ENCODE results near the gene WDTC1. TPM values are rescaled to one million over a fixed set of nuclear protein-coding genes. Genes with fewer than 3 reads are reported as not detected.
A peak's percentile ranks its signal among the peaks of the same experiment; 100 is the strongest.

The WDTC1 gene
- total RNA-seq, 6 experiments from 2014 or later = 17.6 to 22.7 (median 19.8) TPM

DNA sequence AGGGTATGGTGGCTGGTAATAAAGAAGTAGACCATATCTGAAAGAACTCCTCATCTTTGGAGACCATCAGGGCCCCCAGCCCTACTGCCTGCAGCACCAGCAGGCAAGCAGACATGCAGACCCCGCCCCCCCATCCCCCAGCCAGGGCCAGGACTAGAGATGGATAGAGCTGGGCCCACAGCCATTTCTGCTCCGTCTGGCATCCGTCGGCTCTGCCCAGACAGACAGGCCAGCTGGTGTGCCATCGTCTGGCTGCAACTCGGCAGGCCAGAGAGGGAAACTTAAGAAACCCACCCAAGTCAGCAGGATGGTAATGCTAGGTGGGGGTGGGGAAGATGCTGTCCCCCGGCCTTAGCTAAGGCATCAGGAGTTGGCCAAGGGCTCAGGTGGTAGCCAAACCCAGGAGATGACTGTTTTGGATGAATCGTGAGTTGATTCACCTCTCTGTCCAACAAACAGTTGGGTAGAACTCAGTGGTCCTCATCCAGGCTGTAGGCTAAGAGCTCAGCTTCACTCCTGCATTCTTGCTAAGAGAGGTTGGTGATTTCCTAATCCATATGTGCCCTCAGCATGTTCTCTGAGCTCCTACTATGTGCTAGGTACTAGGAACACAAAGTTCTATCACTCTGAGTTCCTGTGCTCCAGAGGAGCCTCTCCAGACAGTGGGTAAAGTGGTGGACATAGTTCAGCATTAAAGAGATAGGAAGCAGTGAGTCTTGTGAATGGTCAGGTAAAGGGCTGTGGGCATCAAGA lies 64.4 kb downstream of the WDTC1 start:
- WGBS (ENCODE audit: insufficient coverage, low coverage, low lambda C conversion rate, missing lambda C conversion rate) = no CpG with 5 or more reads among the region's 8 CpGs
- ATAC-seq (no peak), DNase-seq (no peak)
- H3K4me3 ChIP-seq = no peak overlapping the region
- no peaks in the 10 kb centered on the region for H3K27me3 ChIP-seq
- no peak overlapping the region for H3K27ac ChIP-seq
- intact Hi-C loops (cut with DNase I) = loop anchor here in 1 of 2 donors (5.0 to 10.0 kb wide), 2 partner anchors 98 to 104 kb away; no protein-coding TSS in a partner anchor
- H3K4me1 ChIP-seq = no peaks in the 10 kb centered on the region
- no peaks in the 10 kb centered on the region for H3K9me3 ChIP-seq
- no peak for TF ChIP-seq POLR2A (IDR thresholded peaks at IDR 0.05)
- TF ChIP-seq, protein P1, sequence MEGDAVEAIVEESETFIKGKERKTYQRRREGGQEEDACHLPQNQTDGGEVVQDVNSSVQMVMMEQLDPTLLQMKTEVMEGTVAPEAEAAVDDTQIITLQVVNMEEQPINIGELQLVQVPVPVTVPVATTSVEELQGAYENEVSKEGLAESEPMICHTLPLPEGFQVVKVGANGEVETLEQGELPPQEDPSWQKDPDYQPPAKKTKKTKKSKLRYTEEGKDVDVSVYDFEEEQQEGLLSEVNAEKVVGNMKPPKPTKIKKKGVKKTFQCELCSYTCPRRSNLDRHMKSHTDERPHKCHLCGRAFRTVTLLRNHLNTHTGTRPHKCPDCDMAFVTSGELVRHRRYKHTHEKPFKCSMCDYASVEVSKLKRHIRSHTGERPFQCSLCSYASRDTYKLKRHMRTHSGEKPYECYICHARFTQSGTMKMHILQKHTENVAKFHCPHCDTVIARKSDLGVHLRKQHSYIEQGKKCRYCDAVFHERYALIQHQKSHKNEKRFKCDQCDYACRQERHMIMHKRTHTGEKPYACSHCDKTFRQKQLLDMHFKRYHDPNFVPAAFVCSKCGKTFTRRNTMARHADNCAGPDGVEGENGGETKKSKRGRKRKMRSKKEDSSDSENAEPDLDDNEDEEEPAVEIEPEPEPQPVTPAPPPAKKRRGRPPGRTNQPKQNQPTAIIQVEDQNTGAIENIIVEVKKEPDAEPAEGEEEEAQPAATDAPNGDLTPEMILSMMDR (IDR thresholded peaks at IDR 0.05) = no peak
- H3K36me3 ChIP-seq = peaks cover 0 to 54% (median 9%) of the 10 kb centered on the region in 4 donors

DNA sequence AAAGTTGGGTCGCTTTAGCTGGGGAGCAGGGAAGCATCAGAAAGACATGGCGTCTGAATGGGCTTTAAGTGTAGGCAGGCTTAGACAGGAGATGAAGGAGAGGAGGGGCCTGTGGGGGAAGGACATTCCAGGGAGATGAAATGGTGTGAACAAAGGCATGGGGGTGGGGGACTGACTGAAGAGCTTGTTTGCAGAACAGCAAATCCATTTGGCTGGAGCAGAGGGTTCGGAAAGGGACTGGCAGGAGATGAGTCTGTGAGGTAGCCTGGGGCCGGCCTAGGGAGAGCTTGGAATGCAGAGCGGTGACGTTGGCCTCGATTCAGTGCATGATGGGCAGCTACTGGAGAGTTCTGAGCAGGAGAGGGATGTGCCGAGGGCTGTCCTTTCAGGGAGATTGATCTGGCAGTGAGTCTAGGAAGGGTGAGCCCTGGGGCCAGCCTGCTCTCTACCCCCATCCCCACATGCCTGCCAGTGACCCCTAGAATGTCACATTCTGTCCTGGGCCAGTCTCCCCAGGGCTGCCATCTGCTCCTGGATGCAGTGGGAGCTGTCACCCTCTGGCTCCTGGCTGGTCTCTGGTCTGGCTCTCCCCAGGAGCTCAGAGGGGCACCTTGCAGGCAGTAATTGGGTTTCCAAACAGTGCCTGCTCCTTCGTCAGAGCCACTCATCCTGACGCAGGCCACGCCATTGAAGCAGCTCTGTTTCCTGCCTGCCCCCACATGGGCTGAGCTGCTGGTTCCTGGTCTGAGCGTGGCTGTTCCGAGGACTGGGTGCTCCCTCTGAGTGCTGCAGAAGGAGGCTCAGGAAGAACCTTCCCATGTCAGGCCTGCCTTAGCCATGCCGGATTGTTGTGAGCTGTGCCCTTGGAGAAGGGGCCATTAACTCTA lies 65.2 kb downstream of the WDTC1 start:
- no peaks in the 10 kb centered on the region for H3K4me1 ChIP-seq
- no peaks in the 10 kb centered on the region for H3K27me3 ChIP-seq
- DNase-seq (no peak), ATAC-seq (peak in 2 of 4 donors; percentile 5 to 7)
- no peak overlapping the region for H3K4me3 ChIP-seq
- H3K36me3 ChIP-seq = peaks cover 0 to 50% (median 2%) of the 10 kb centered on the region in 4 donors
- WGBS (ENCODE audit: insufficient coverage, low coverage, low lambda C conversion rate, missing lambda C conversion rate) = 67% methylated on average over 3 of the region's 14 CpGs
- intact Hi-C loops (cut with DNase I) = loop anchor here (5.0 to 10.0 kb wide), 4 partner anchors 93 to 308 kb away; partner anchors contain the start of gene GPR3 (in 1 of the 2)
- TF ChIP-seq POLR2A (IDR thresholded peaks at IDR 0.05) = no peak
- TF ChIP-seq, protein P1 (IDR thresholded peaks at IDR 0.05) = no peak
- no peaks in the 10 kb centered on the region for H3K9me3 ChIP-seq
- peak overlapping the region in 2 of 3 donors; percentile 21 to 43 for H3K27ac ChIP-seq

DNA sequence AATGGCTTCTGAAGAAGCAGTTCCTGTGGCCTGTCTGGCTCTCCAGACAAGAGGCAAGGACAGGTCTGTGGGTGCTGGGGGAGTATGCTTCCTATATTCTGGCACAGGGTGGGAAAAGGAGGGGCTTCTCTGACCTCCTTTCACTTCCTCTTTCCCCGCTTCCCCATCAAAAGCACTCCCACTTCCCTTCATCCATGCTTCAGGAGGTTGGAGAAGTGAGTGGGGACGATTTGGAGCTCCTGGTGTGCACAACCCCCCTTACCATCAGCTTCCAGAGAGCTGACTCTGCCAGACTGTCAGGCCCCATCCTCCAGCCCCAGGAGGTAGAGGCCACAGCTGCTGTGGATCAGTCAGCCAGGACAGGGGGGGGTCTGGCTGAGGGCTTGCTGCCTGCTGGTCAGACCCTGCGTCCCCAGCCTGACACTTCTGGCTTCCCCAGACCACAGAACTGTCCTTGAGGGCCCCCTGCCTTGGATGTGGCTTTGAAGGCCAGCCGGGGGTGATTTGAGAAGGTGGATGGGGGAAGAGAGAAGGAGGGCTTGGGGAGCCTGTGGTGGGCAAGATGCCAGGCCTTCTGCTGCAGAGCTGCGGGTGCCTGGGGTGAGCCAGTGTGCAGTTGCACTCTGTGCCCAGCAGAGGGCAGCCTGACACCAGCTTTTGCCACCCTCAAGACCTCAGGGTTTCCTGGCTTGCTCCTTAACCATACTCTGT lies 66.1 kb downstream of the WDTC1 start:
- Histone ChIP-seq H3K27ac (peak overlapping the region in 2 of 3 donors; percentile 21 to 43), H3K4me3 (no peak overlapping the region), H3K27me3 (no peaks in the 10 kb centered on the region), H3K36me3 (peaks cover 0 to 48% (median 2%) of the 10 kb centered on the region in 4 donors), H3K4me1 (no peaks in the 10 kb centered on the region), H3K9me3 (no peaks in the 10 kb centered on the region)
- WGBS (ENCODE audit: insufficient coverage, low coverage, low lambda C conversion rate, missing lambda C conversion rate) = 28% methylated on average over 5 of the region's 5 CpGs
- no peak for TF ChIP-seq POLR2A (IDR thresholded peaks at IDR 0.05)
- TF ChIP-seq, protein P1 (IDR thresholded peaks at IDR 0.05) = peak; percentile 97 to 99 (median 98)
- intact Hi-C loops (cut with DNase I) = loop anchor here (5.0 kb wide), 2 partner anchors 92 to 307 kb away; partner anchors contain the start of gene GPR3 (in 1 of the 2)
- DNase-seq (peak; percentile 81 to 83 (median 83)), ATAC-seq (peak; percentile 89 to 94 (median 92))

DNA sequence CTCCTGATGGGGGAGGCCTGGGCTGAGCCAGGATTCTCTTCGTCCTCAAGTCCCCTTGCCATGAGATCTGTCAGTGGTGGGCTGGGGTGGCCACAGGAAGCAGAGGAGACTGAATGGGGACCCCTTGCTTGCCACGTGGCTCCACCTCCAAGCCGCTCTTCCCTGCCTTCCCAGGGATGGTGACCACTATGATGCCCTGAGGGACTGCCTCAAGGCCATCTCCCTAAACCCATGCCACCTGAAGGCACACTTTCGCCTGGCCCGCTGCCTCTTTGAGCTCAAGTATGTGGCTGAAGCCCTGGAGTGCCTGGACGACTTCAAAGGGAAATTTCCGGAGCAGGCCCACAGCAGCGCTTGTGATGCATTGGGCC lies 66.6 kb downstream of the WDTC1 start:
- no peaks in the 10 kb centered on the region for H3K4me1 ChIP-seq
- DNase-seq (no peak), ATAC-seq (no peak)
- no peak overlapping the region for H3K27ac ChIP-seq
- peaks cover 0 to 48% (median 2%) of the 10 kb centered on the region in 4 donors for H3K36me3 ChIP-seq
- H3K4me3 ChIP-seq = no peak overlapping the region
- WGBS (ENCODE audit: insufficient coverage, low coverage, low lambda C conversion rate, missing lambda C conversion rate) = no CpG with 5 or more reads among the region's 8 CpGs
- no peak for TF ChIP-seq POLR2A (IDR thresholded peaks at IDR 0.05)
- TF ChIP-seq, protein P1 (IDR thresholded peaks at IDR 0.05) = no peak
- H3K27me3 ChIP-seq = no peaks in the 10 kb centered on the region
- intact Hi-C loops (cut with DNase I) = loop anchor here (5.0 kb wide), 2 partner anchors 91 to 306 kb away; partner anchors contain the start of gene GPR3 (in 1 of the 2)
- no peaks in the 10 kb centered on the region for H3K9me3 ChIP-seq

Data from right lobe of liver (tissue), 6 donors.